ENCODE measurements around the gene SLC6A19.

GRCh38 chr5:1153428-1153827 lies 48.0 kb upstream of the SLC6A19 start:
- TF ChIP-seq POLR2A (IDR thresholded peaks at IDR 0.05) (no peak), CTCF (IDR thresholded peaks at IDR 0.05) (no peak)

Measured in heart left ventricle (tissue), 13 donors.